ENCODE results near the gene HAPLN1. TPM values are rescaled to one million over a fixed set of nuclear protein-coding genes. Genes with fewer than 3 reads are reported as not detected.

The HAPLN1 gene
- total and polyA plus RNA-seq, 10 of the 15 experiments (the other 5 are each of a cell fraction or from before 2014, with no cell fraction given), result 0.05 to 0.21 (median 0.17) TPM; not detected in 2

GRCh38 chr5:83686251-83686650 lies 34.4 kb downstream of the HAPLN1 start:
- H4K20me1 ChIP-seq (ENCODE audit: control insufficient read depth, insufficient read depth), result no peaks in the 10 kb centered on the region
- no TSS peak for BruUV-seq (replicated peaks)
- no peak overlapping the region for H3K4me3 ChIP-seq
- in situ Hi-C loops (cut with MboI), result no loop called here
- no peaks in the 10 kb centered on the region for H3K9me3 ChIP-seq (replicated peaks; ENCODE audit: control insufficient read depth, insufficient read depth, low read length)
- no peak overlapping the region for H3K9ac ChIP-seq (ENCODE audit: control insufficient read depth, insufficient read depth, low read length)
- CTCF ChIA-PET, result no interaction called here
- intact Hi-C loops (cut with micrococcal nuclease; ENCODE audit: unreplicated experiment), result no loop called here
- no peak overlapping the region for H3K4me2 ChIP-seq (ENCODE audit: control insufficient read depth, insufficient read depth)
- no peaks in the 10 kb centered on the region for H3K4me1 ChIP-seq (ENCODE audit: control insufficient read depth, insufficient read depth, low read length)
- RAD21 ChIA-PET (ENCODE audit: unreplicated experiment), result no interaction called here
- DNase-seq (ENCODE audit: low read depth, low spot score), result no peak
- WGBS (ENCODE audit: insufficient coverage, insufficient replicate concordance, low lambda C conversion rate, missing lambda C conversion rate), result 45% methylated on average over 2 of the region's 2 CpGs
- H3K36me3 ChIP-seq (ENCODE audit: control insufficient read depth in 2 of 2, insufficient read depth in 2 of 2, low read length in 1 of 2), result no peaks in the 10 kb centered on the region
- SMC1A ChIA-PET (ENCODE audit: uncharacterized antibody, unreplicated experiment), result no interaction called here
- H2AFZ ChIP-seq (ENCODE audit: control insufficient read depth, low read depth, low read length), result no peak overlapping the region
- TF ChIP-seq, protein P1, sequence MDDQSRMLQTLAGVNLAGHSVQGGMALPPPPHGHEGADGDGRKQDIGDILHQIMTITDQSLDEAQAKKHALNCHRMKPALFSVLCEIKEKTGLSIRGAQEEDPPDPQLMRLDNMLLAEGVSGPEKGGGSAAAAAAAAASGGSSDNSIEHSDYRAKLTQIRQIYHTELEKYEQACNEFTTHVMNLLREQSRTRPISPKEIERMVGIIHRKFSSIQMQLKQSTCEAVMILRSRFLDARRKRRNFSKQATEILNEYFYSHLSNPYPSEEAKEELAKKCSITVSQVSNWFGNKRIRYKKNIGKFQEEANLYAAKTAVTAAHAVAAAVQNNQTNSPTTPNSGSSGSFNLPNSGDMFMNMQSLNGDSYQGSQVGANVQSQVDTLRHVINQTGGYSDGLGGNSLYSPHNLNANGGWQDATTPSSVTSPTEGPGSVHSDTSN (IDR thresholded peaks at IDR 0.05; ENCODE audit: insufficient replicate concordance, low read depth, low read length), result no peak
- no peak for TF ChIP-seq FOS (IDR thresholded peaks at IDR 0.05; ENCODE audit: borderline replicate concordance, extremely low read depth, insufficient read length)
- TF ChIP-seq MEF2A (IDR thresholded peaks at IDR 0.05; ENCODE audit: insufficient read depth, low read depth, low read length), result no peak
- POLR2A ChIA-PET, result no interaction called here
- H3K27ac ChIP-seq (ENCODE audit: control insufficient read depth, insufficient read depth), result no peak overlapping the region
- ATAC-seq, result no peak
- FAIRE-seq, result no peak
- no peaks in the 10 kb centered on the region for H3K79me2 ChIP-seq (ENCODE audit: control insufficient read depth, insufficient read depth, low read length)
- H3K27me3 ChIP-seq (replicated peaks in 1 of 2; ENCODE audit: control insufficient read depth in 2 of 2, insufficient read depth in 2 of 2, low read length in 1 of 2), result no peaks in the 10 kb centered on the region

- Histone ChIP-seq H4K20me1 (ENCODE audit: control insufficient read depth, insufficient read depth) (no peaks in the 10 kb centered on the region), H3K79me2 (ENCODE audit: control insufficient read depth, insufficient read depth, low read length) (no peaks in the 10 kb centered on the region), H3K27me3 (replicated peaks in 1 of 2; ENCODE audit: control insufficient read depth in 2 of 2, insufficient read depth in 2 of 2, low read length in 1 of 2) (no peaks in the 10 kb centered on the region), H3K4me3 (no peak overlapping the region), H2AFZ (ENCODE audit: control insufficient read depth, low read depth, low read length) (no peak overlapping the region), H3K4me2 (ENCODE audit: control insufficient read depth, insufficient read depth) (no peak overlapping the region), H3K4me1 (ENCODE audit: control insufficient read depth, insufficient read depth, low read length) (no peaks in the 10 kb centered on the region), H3K9me3 (replicated peaks; ENCODE audit: control insufficient read depth, insufficient read depth, low read length) (no peaks in the 10 kb centered on the region), H3K36me3 (ENCODE audit: control insufficient read depth in 2 of 2, insufficient read depth in 2 of 2, low read length in 1 of 2) (no peaks in the 10 kb centered on the region), H3K27ac (ENCODE audit: control insufficient read depth, insufficient read depth) (no peak overlapping the region), H3K9ac (ENCODE audit: control insufficient read depth, insufficient read depth, low read length) (no peak overlapping the region)
- no peak for FAIRE-seq
- CTCF ChIA-PET, result no interaction called here
- POLR2A ChIA-PET, result no interaction called here
- no peak for DNase-seq (ENCODE audit: low read depth, low spot score)
- SMC1A ChIA-PET (ENCODE audit: uncharacterized antibody, unreplicated experiment), result no interaction called here
- BruUV-seq (replicated peaks), result no TSS peak
- in situ Hi-C loops (cut with MboI), result no loop called here
- RAD21 ChIA-PET (ENCODE audit: unreplicated experiment), result no interaction called here
- TF ChIP-seq KDM1A (IDR thresholded peaks at IDR 0.05; ENCODE audit: borderline replicate concordance) (no peak), CHD1 (IDR thresholded peaks at IDR 0.05; ENCODE audit: low read depth, low read length) (no peak)
- whole genome bisulfite sequencing (ENCODE audit: insufficient coverage, insufficient replicate concordance, low lambda C conversion rate, missing lambda C conversion rate), result 21% methylated on average over 2 of the region's 2 CpGs
- no peak for ATAC-seq
- intact Hi-C loops (cut with micrococcal nuclease; ENCODE audit: unreplicated experiment), result no loop called here
Observed at GRCh38 chr5:83683836-83684235, 36.8 kb downstream of the HAPLN1 start.

All from GM12878 (cell line).